Stimulated activated naive CD4-positive, alpha-beta T cell (primary cell): ENCODE results near the gene ATXN1.
A peak's percentile ranks its signal among the peaks of the same experiment; 100 is the strongest.
"Not testable (repeated sequence)": the region's sequence is repeated elsewhere in the genome, so short reads cannot be mapped to it uniquely, and the experiment has no call there.

ENCODE experiments used
- DNase-seq, 6 experiments: peaks; one replicate each; lab custom pipeline; 2025; lab: John Stamatoyannopoulos, UW

The ATXN1 gene

DNA sequence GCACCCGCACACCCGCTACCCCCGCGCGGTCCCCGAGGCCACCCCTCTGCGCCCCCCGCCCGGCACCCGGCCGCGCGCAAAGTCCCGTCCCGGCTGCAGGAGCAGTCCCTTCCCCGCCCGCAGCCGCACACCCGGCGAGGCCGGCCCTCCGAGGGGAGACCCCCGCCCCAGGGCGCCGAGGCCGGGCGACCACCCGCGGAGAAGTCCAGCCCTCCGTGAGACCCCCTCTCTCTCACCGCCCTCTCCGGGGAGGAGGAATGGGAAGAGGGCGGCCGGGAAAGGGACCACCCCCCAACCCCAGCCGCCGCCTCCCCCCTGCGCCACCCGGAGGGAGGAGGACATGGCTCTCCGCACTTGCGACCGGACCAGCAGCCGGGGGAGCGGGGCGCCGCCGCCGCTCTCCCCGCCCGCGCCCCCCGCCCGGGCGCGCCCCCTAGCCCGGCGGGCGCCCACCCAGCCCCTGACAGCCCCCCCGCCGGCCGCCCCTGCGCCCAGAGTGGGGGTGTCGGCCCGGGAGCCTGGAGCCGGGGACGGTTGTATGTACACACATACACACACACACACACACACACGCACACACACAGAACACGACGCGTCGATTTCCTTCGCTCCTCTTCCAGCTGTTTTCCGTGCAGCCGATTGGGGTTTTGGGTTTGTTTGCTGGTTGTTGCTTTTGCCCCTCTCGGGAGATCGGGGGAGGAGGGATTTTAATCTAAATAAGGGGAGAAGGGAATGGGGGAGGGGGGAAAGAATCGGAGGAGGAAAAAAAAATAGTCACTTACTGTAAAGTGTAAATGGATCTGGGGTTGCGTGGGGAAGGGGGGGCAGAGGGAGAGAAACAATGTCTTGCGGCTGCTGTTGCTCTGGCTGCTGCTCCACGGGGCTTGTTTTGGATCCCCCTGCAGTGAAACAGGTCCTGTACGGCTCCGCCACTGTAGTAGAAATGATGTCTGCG, at the start of gene ATXN1:
TSS of gene ATXN1 (minus strand) at position 945 of the 955 bp plus-strand sequence.
- peak; percentile 26 to 79 (median 48) for DNase-seq

DNA sequence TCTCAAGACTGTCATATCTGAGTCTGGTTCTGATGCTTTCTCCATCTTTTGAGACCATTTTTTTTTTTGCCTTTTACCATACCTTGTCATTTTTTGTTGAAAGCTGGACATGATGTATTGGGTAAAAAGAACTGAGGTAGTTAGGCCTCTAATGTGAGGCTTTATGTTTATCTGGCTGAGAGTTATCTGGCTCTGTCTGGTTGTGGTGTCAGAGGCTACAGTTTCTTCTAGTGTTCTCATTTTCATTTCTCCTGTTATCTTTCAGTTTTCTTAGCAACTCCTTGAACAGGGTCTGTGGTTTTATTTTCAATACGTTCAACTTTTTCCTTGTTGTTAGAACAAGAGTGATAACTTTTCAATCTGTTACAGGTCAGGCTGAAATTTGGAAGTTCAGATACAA, 49.2 kb upstream of the ATXN1 start:
- no peak for DNase-seq

DNA sequence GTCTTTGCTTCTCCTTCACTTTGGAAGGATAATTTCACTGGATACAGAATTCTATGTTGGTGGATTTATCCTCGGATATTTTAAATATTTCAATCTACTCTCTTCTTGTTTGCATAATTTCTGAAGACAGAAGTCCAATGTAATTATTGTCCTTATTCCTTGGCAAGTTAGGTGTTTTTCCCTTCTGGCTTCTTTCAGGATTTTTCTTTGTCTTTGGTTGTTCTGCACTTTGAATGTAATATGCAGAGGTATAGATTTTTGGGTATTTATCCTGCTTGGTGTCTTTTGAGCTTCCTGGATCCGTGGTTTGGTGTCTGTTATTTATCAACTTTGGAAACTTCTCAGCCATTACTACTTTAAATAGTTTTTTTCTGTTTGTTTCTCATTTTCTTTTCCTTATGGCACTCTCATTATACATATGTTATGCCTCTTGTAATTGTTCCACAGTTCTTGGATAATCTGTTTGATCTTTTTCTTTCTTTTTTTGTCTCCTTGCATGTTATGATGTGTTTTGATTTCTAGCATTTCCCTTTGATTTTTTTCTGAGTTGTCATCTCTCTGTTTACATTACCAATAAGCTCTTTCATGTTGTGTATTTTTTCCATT, 48.6 kb upstream of the ATXN1 start:
- no peak for DNase-seq

DNA sequence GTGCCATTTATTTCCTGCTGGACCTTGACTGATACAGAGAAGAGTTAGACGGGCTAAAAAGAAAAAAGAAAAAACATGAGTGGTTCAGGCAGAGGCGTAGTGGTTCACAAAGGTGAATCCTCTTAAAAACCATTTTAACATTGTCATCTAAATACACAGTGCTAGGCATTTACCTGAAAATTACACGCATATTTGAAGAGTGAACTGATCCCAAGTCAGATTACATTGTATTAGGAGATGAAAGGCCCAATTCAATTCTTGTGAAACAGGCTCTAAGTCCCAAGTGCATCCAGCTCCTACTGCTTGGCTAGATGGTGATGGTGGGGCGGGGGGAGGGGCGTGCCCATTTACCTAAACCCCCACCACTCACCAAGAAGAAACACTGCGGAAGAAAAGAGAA, 46.7 kb upstream of the ATXN1 start:
- no peak for DNase-seq

DNA sequence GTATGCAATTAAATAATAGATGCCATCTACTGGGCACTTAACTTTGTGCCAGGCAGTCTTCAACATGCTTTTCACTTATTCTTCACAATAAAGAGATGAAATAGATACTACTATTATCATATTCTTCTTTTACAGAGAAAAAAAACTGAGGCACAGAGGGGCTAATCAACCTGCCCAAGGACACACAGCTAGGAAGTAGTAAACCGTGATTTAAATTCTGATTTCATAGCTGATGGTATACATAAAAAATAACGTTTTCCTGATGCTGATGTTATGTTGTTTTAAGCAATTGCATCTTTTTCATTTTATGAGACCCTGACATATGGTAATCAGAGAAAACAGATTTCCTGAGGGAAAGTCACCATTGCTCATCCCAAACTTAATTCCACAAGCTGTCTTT, 45.1 kb upstream of the ATXN1 start:
- DNase-seq, result no peak

DNA sequence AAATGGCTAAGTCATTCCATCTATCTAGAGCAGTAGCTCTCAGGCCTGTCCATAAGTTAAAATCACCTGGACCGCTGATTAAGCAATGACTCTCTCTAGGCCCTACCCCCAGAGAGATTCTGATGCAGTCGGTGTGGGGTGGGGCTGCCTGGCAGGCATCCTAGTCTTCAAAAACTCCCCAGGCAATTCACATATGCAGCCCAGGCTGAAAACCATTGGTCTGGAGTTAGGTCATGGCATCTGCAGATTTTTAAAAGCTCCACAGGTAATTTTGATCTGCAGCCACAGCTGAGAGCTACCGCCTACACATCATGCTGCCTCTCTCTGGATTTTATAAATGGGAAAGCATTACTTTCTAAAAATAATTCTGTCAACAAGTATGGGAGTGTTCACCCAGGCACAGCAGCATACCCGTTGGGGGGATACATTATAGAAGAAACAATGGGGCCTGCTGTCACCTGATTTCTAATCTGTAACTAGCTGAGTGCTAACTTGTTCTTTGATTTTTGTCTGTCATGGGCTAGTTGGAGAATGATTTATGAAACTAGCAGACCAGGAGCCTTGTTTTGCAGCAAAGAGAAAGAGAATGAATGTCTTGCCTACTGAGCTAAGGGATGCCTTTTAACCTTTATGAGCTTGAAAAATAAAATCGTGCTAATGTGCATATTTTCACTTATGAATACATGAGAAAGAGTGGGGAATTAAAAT, 44.1 kb upstream of the ATXN1 start:
- no peak for DNase-seq

DNA sequence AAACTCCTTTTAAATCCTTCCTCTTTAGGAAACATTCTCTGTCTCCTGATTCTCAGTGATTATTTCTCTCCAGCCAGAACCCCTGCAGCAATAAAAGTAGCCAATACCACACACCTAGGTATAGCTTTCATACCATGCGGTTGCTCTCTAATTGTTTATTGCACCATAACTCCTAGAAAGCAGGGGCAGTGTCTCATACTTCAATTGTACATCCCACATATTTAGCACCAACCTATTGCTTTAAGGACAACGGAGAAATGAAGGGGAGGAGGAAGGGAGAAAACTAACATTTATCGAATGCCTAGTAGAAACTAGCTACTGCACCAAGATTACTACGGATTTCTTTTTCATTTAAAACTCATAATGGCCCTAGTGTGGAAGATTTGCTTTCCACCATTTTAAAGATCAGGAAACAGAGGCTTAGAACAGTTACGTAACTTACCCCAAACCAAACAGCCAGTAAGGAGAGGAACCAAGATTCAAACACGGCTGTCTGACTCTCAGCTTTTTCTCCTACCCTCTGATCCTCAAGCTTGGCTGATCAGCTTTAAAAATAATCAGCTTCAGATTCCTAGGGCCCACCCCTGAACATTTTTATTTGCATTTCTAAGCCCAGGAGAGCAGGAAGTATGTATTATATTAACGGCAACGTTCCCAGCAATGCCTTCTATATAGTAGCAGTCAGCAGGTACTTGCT, 43.4 kb upstream of the ATXN1 start:
- DNase-seq, result no peak

DNA sequence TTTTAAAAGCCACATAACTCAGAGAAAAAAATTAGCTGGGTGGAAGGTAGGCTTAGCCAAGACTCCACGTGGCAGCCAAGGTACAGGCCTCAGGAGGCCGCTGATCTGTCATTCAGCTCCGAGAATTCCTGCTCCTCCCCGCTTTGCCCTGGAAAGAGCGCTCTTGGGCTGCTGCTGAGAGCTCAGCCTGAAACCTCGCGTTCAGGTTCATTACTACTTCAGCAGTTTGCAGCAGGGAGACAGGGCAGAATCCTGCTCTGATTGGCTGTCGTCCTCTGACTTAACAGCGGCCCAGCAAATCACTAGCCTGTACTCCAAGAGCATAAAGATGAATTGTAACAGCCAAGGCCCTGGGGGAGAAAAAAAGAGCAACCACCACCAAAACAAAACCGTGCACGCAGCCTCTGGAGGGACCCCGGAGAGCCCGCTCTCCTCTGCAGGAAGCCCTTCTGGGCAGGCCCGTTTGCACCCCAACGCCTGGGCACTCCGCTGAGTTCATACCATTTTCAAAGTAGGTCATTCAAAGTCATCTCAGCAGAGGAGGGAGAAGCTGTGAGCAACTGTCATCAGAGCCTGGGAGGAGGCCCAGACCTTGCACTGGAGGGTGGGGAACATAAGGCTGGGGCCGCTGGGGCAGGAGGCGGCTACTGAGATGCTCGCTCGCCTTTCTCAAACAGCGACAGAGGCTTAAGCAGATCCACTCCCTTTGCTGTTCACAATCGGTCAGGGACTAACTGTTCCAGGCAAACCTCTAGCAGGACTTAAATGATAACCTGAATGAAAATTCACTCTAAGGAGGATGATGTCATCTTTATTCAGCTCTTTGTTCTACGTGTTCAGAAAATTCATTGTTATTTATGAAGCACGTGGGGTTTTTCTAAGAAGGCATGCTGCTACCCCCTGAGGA, 42.3 kb upstream of the ATXN1 start:
- DNase-seq, result no peak

DNA sequence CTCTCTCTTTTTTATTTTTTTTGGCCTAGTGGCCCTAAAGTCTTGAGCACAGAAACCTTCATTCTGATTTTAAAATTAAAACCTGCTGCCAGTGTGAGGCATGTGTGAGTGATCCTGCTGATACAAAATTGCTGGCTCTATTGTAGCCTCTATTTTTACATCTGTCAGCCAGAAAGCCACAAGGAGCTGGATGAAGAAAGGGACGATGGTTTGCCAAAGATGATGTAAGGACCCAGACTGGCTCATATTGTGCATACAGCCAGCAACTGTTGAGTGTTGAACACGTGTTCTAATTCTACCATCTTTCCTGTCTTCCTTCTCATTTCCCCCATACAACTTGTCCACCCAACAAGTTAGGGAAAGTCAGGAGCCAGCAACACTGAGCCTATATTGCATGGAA, 40.8 kb upstream of the ATXN1 start:
- DNase-seq, result no peak

DNA sequence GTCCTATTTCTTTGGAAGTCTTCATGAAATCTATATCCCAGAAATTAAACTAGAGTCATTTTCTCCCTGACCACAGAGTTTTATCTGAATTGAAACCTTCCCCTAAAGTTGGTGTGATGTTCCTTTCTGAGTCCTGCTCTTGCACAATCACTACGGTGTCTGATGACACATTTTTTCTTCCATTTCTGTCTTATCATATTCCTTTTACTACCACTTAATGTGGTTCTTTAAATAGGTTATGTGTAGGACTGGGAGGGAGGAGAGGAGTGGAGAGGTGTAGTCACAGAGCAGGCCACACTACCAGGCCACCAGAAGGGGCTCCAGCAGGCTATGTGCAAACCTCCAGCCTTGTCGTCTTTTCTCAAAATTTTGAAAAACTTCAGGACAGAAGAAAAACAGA, 39.7 kb upstream of the ATXN1 start:
- DNase-seq, result no peak

DNA sequence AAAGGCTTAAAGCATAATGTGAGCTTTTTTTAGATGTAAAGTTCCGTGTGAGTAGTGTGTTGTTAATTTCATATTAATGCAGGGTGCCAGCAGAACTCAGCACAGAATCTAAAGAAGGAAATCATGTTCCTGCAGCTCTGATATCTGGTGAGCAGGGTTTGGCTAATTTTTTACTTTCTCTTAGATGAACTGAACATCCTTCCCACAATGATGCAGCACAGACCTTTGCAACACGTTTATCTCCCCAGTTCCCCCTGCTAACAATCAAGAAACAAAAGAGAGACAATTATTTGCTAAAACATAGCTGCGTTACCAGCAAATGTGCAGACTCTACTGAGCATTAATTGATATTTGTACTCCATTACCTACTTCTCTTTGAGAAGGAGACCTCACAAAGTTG, 39.1 kb upstream of the ATXN1 start:
- DNase-seq, result no peak

DNA sequence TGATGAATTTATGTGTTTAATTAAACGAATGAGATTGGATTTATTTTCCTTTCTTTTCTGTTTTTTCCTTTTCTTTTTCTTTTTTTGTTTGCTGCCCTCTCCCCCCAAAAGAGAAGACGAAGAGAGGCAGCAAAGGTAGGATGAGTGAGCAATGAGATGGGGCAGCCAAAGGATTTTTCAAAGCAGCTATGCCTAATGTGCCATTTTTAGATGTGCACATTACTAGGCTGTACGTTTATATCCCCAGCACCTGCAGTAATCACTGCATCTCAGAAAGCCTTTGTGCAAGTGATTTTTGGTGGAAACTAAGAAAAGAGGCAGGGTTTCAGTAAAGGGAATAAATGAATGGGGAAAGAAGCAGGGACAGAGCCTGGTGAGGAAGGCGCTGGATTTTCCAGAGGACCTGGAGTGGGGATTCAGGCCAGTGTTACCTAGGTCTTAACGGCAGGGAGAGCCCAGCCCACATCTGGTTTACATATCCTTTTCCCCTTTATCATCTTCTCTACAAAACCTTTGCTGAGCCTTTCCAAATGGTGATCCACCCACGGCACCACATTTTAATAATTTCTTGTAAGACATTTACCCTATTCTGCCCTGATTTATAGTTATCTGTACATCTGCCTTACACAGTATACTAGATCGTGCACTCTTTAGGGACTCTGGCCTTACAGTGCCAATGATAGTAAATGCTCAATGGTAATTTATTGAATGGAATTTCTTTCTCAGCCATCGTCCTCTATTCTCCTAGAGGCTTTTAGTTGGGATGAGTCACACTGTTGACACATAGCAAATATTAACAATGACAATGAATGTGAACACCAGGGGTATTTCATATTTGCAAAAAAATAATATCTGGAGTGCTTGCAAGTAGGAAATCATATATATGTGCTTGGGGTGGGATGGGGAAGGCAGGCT, 38.3 kb upstream of the ATXN1 start:
- no peak for DNase-seq

DNA sequence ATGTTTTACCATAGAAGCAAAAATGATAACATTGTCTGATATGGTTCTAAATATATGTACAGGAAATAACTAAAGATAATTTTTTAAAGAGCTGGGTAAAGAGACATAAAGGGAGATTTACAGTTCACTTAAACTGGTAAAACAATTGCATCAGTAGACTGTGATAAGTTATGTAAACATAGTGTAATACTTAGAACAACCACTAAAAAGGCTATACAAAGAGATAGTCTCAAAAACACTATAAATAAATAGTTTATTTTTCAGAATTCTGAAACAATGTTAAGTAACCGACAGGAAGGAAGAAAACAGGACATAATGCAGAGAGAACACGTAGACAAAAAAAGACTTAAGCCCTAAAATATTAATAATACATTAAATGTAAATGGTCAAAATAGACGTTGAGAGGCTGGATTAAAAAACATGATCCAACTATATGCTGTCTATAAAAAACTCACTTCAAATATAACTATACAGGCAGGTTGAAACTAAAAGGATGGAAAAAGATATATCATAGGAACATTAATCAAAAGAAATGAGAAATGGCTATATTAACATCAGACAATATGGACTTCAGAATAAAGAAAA, 32.7 kb upstream of the ATXN1 start:
- DNase-seq, result no peak

DNA sequence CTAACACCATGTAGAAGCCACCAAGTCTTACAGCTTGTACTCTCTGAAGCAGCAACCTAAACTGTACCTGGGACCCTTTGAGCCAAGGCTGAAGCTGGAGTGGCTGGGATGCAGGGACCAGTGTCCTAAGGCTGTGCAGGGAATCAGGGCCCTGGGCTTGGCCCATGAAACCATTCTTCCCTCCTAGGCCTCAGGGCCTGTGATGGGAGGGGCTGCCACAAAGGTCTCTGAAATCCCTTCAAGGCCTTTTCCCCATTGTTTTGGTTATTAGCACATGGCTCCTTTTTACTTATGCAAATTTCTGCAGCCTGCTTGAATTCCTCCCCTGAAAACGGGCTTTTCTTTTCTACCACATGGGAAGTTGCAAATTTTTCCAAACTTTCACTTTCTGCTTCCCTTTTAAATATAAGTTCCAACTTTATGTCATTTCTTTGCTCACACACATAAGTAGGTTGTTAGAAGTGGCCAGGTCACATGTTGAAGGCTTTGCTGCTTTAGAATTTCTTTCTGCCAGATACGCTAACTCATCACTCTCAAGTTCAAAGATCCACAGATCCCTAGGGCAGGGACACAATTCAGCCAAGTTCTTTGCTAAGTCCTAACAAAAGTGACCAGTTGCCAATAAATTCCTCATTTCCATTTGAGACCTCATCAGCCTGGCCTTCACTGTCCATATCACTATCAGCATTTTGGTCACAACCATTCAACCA, 28.2 kb upstream of the ATXN1 start:
- no peak for DNase-seq

DNA sequence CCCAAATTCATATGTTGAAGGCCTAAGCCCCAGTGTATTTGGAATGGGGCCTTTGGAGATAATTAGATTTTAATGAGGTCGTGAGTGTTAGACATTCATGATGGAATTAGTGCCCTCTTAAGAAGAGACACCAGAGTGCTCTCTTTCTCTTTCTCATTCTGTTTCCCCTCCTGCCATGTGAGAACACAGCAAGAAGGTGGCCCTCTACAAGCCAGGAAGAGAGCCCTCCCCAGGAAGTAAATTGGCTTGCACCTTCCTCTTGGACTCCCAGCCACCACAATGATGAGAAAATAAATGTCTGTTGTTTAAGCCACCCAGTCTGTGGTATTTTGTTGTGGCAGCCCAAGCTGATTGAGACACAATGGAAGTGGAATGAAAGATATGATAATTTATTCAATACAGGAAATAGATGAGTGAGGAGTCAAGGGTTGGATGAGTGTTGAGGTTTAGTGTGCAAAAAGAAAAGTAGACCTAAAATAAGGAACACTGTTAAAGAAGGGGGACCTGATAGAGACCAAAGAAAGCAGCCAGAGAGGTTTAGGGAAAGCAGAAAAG, 25.9 kb upstream of the ATXN1 start:
- DNase-seq, result no peak

DNA sequence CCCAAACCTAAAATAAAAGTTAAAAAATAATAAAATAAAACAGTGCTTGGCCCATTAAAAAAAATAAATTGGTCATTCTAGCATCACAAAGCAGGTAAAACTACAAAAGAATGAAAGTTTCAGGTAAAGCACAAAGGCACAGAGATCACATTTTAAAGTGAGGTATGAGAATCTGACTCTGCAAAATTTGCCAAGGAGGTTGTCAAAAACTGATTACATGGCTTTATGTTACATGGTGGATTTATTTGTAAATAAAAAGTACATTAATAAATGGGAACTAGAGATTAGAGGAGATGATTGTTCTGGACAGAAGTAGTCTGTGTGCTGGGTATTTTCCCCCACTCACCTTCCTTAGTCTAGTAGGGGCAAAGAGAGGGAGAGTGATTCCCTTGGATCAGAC, 24.2 kb upstream of the ATXN1 start:
- DNase-seq, result no peak

DNA sequence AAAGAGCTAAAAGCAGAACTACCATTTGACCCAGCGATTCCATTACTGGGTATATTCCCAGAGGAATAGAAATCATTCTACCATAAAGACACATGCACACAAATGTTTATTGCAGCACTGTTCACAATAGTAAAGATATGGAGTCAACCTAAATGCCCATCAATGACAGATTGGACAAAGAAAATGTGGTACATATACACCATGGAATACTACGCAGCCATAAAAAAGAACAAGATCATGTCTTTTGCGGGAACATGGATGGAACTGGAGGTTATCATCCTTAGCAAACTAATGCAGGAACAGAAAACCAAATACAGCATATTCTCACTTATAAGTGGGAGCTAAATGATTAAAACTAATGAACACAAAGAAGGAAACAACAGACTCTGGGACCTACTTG, 23.7 kb upstream of the ATXN1 start:
- DNase-seq, result not testable (repeated sequence)

DNA sequence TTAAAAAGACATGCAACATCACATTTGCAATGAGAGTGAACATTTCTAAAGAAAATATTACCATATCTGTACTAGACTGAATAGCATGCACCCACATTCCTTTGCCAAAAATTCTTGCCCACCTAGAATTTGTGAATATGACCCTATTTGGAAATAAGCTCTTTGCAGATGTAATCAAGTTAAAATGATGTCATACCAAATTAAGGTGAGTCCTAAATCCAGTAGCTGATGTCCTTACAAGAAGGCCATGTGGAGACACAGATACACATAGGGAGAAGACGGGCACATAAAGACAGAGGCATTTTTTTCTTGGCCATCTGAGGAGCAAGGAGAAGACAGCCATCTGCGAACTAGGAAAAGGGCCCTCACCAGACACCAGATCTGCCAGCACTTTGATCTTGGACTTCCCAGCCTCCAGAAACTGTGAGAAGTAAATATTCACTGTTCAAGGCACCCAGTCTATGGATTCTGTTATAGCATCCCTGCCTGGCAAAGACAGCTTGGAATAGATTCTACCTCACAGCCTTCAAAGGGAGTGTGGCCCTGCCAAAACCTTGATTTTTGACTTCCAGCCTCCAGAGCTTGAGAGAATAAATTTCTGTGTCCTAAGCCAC, 22.8 kb upstream of the ATXN1 start:
- no peak for DNase-seq
